A673 (cell line): ENCODE measurements around the gene SYN1. TPM values are rescaled to one million over a fixed set of nuclear protein-coding genes. Genes with fewer than 3 reads are reported as not detected.

ENCODE experiments used
- BruUV-seq: library from RNA; stranded (reverse); fragments of 400-500 nt; replicated peaks from 2 replicates; lab custom pipeline; 2021; lab: Mats Ljungman, UMichigan
- CTCF ChIA-PET: fragments of 300-600 bp; sonication (Branson Sonifier 250); formaldehyde crosslinking; loops from one replicate; lab custom pipeline; 2022; ENCODE audit warnings: antibody characterized with exemption; lab: Charles Lee
- POLR2A ChIA-PET: fragments of 300-600 bp; sonication (Branson Sonifier 250); formaldehyde crosslinking; loops from one replicate; lab custom pipeline; 2022; ENCODE audit warnings: antibody characterized with exemption; ENCODE audit not compliant: low non-redundant PET; lab: Charles Lee
- DNase-seq: peaks from one replicate; pipeline ENCODE4 v3.0.0-alpha.2; 2015; ENCODE audit warnings: low spot score
- H3K27ac ChIP-seq: fragments of 200-600 bp; sonication (generic); 2 replicates; pipeline ENCODE4 v1.5.1; 2016; ENCODE audit warnings: mixed run types, low read depth, mild to moderate bottlenecking, mixed read lengths, antibody characterized with exemption, low read length; ENCODE audit not compliant: poor library complexity, severe bottlenecking
- H3K27me3 ChIP-seq: fragments of 200-600 bp; sonication (generic); replicated peaks from 2 replicates; pipeline ENCODE4 v1.6.1; 2017; ENCODE audit warnings: mixed run types, low read depth, mild to moderate bottlenecking, mixed read lengths, antibody characterized with exemption, low read length; ENCODE audit not compliant: insufficient read depth, poor library complexity
- H3K36me3 ChIP-seq: fragments of 200-600 bp; sonication (generic); 2 replicates; pipeline ENCODE4 v1.6.1; 2016; ENCODE audit warnings: mixed run types, mild to moderate bottlenecking, mixed read lengths, antibody characterized with exemption, low read length; ENCODE audit not compliant: insufficient read depth, poor library complexity, severe bottlenecking
- H3K4me1 ChIP-seq: fragments of 200-600 bp; sonication (generic); 2 replicates; pipeline ENCODE4 v1.6.1; 2017; ENCODE audit warnings: mixed run types, mild to moderate bottlenecking, mixed read lengths, antibody characterized with exemption, low read length; ENCODE audit not compliant: insufficient read depth, poor library complexity, severe bottlenecking
- H3K4me3 ChIP-seq: fragments of 200-600 bp; sonication (generic); 2 replicates; pipeline ENCODE4 v1.5.1; 2016; ENCODE audit warnings: low read depth, mixed run types, mild to moderate bottlenecking, mixed read lengths, low read length; ENCODE audit not compliant: poor library complexity, severe bottlenecking
- H3K9me3 ChIP-seq: fragments of 200-600 bp; sonication (generic); 2 replicates; pipeline ENCODE4 v1.6.1; 2016; ENCODE audit warnings: mixed run types, low read depth, mild to moderate bottlenecking, mixed read lengths, antibody characterized with exemption, low read length; ENCODE audit not compliant: poor library complexity, severe bottlenecking
- EZH2 ChIP-seq: fragments of 200-600 bp; sonication (generic); IDR thresholded peaks from 2 replicates; pipeline ENCODE4 v1.6.1; 2017; ENCODE audit warnings: borderline replicate concordance, low read depth, mild to moderate bottlenecking, mixed read lengths, antibody characterized with exemption, low read length; ENCODE audit not compliant: poor library complexity, severe bottlenecking
- intact Hi-C: fragments of 100-400 bp; cut with micrococcal nuclease; formaldehyde crosslinking; loops from one replicate; pipeline ENCODE4 v1.10.0; 2022; ENCODE audit not compliant: unreplicated experiment
- total RNA-seq: library from RNA; stranded (reverse); gene quantifications from 2 replicates; pipeline ENCODE4 v1.2.3, GENCODE V29; 2021
- TF ChIP-seq, protein P1 (sequence below): fragments of 300-800, 200-600 bp; sonication (generic); conservative IDR thresholded peaks from 2 replicates; pipeline ENCODE4 v1.5.1; 2017; ENCODE audit warnings: low read depth, mild to moderate bottlenecking, antibody characterized with exemption, low read length, moderate library complexity, mixed read lengths

Gene SYN1
- total RNA-seq, 1 experiment from 2014 or later: 9.2 TPM

GRCh38 chrX:47560934-47561658 is 58.6 kb downstream of the SYN1 start, which contains the start of gene ARAF:
Gene ARAF, plus strand, starts transcription at chrX:47561205. Its CDS starts 1,763 bp downstream, at chrX:47562968.
- Histone ChIP-seq H3K4me1 (no peaks in the 10 kb centered on the region), H3K27ac (peak within 1 kb of the TSS; percentile 93), H3K36me3 (peaks cover 24% of the 10 kb centered on the region), H3K4me3 (peak within 1 kb of the TSS; percentile 69), H3K27me3 (no peaks in the 10 kb centered on the region), H3K9me3 (no peaks in the 10 kb centered on the region)
- ChIA-PET CTCF (no interaction called here), POLR2A (no interaction called here)
- intact Hi-C loops: loop anchor here (5.0 kb wide), 2 partner anchors 81 to 466 kb away; no protein-coding TSS in a partner anchor
- no TSS peak for BruUV-seq
- DNase-seq: peak; percentile 99
- no peak for TF ChIP-seq EZH2
- TF ChIP-seq, protein P1, sequence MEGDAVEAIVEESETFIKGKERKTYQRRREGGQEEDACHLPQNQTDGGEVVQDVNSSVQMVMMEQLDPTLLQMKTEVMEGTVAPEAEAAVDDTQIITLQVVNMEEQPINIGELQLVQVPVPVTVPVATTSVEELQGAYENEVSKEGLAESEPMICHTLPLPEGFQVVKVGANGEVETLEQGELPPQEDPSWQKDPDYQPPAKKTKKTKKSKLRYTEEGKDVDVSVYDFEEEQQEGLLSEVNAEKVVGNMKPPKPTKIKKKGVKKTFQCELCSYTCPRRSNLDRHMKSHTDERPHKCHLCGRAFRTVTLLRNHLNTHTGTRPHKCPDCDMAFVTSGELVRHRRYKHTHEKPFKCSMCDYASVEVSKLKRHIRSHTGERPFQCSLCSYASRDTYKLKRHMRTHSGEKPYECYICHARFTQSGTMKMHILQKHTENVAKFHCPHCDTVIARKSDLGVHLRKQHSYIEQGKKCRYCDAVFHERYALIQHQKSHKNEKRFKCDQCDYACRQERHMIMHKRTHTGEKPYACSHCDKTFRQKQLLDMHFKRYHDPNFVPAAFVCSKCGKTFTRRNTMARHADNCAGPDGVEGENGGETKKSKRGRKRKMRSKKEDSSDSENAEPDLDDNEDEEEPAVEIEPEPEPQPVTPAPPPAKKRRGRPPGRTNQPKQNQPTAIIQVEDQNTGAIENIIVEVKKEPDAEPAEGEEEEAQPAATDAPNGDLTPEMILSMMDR: no peak

GRCh38 chrX:47560179-47560933 is 59.3 kb downstream of the SYN1 start:
- CTCF ChIA-PET: no interaction called here
- POLR2A ChIA-PET: no interaction called here
- intact Hi-C loops: loop anchor here (5.0 kb wide), 2 partner anchors 82 to 467 kb away; no protein-coding TSS in a partner anchor
- H3K4me3 ChIP-seq: peak overlapping the region; percentile 69
- TSS peak; percentile 65 for BruUV-seq
- H3K9me3 ChIP-seq: no peaks in the 10 kb centered on the region
- peaks cover 22% of the 10 kb centered on the region for H3K36me3 ChIP-seq
- no peak for DNase-seq
- no peaks in the 10 kb centered on the region for H3K27me3 ChIP-seq
- no peaks in the 10 kb centered on the region for H3K4me1 ChIP-seq
- TF ChIP-seq, protein P1: no peak
- no peak for TF ChIP-seq EZH2
- H3K27ac ChIP-seq: peak overlapping the region; percentile 93

GRCh38 chrX:47558436-47558835 is 61.2 kb downstream of the SYN1 start:
- ChIA-PET CTCF (no interaction called here), POLR2A (interaction anchor here (0.6 kb wide), 1 partner anchor 33 kb away, joined by 8 read pairs; no protein-coding TSS in a partner anchor)
- BruUV-seq: no TSS peak

More at GRCh38 chrX:47558436-47558835, 61.2 kb downstream of the SYN1 start:
- Histone ChIP-seq H3K27me3 (no peaks in the 10 kb centered on the region), H3K9me3 (no peaks in the 10 kb centered on the region), H3K36me3 (peaks cover 8% of the 10 kb centered on the region), H3K27ac (no peak overlapping the region), H3K4me3 (no peak overlapping the region), H3K4me1 (no peaks in the 10 kb centered on the region)
- intact Hi-C loops: no loop called here
- no peak for DNase-seq
- TF ChIP-seq EZH2: no peak
- TF ChIP-seq, protein P1: no peak
